AG04450 (cell line): ENCODE data around the gene CHD9. TPM values are rescaled to one million over a fixed set of nuclear protein-coding genes. Genes with fewer than 3 reads are reported as not detected.

Source experiments
- polyA plus RNA-seq: library from polyadenylated mRNA; depleted of rRNA; stranded (reverse); fragments of >200 nt; gene quantifications from 2 replicates; pipeline ENCODE4 v1.2.3, GENCODE V29; 2011; rRNA removed
- small RNA-seq: library from RNA; depleted of rRNA; stranded (forward); fragments of <200 nt; gene quantifications from one replicate; pipeline ENCODE3, GENCODE V24; 2012; ENCODE audit warnings: low read depth; ENCODE audit not compliant: insufficient read length

The CHD9 gene
- polyA plus RNA-seq, 1 experiment: 42.6 TPM

Small RNA genes lying within 50 kb of the gene (small RNA-seq; reads per million reads assigned to genes)
- gene RF01210: not detected
- not detected for gene RNA5SP427

Other genes starting within 250 kb of the CHD9 start
- gene CHD9NB, start 2.1 kb upstream of the CHD9 start, polyA plus RNA-seq: 1.2 and 1.4 TPM in 2 replicates